SJCRH30 (cell line): Measurements from ENCODE around the gene TNIP1. TPM values are rescaled to one million over a fixed set of nuclear protein-coding genes. Genes with fewer than 3 reads are reported as not detected.

Experiments used
- DNase-seq, 2 experiments: peaks; one replicate each; pipeline ENCODE4 v3.0.0-alpha.2; 2015 to 2020
- H3K27ac ChIP-seq: fragments of 250-450 bp; sonication (Bioruptor Pico); 2 replicates; pipeline ENCODE4 v1.5.1; 2020; ENCODE audit warnings: mild to moderate bottlenecking, moderate library complexity
- H3K27me3 ChIP-seq: fragments of 250-450 bp; sonication (Bioruptor Pico); 2 replicates; pipeline ENCODE4 v1.5.1; 2020; ENCODE audit warnings: mild to moderate bottlenecking, moderate library complexity
- H3K36me3 ChIP-seq: fragments of 250-450 bp; sonication (Bioruptor Pico); 2 replicates; pipeline ENCODE4 v1.5.1; 2020; ENCODE audit warnings: mild to moderate bottlenecking, moderate library complexity
- H3K4me1 ChIP-seq: fragments of 250-450 bp; sonication (Bioruptor Pico); 2 replicates; pipeline ENCODE4 v1.5.1; 2020; ENCODE audit warnings: mild to moderate bottlenecking, moderate library complexity
- H3K4me3 ChIP-seq: fragments of 250-450 bp; sonication (Bioruptor Pico); 2 replicates; pipeline ENCODE4 v1.5.1; 2020; ENCODE audit warnings: mild to moderate bottlenecking, moderate library complexity
- H3K9me3 ChIP-seq: fragments of 250-450 bp; sonication (Bioruptor Pico); replicated peaks from 2 replicates; pipeline ENCODE4 v1.5.1; 2020; ENCODE audit warnings: mild to moderate bottlenecking, moderate library complexity
- total RNA-seq: library from RNA; depleted of rRNA; stranded (reverse); fragments of >200 nt; shearing (Covaris generic); gene quantifications from 2 replicates; pipeline ENCODE4 v1.2.3, GENCODE V29; 2014

TNIP1 gene
- total RNA-seq, 1 experiment from 2014 or later: 56.3 TPM

DNA sequence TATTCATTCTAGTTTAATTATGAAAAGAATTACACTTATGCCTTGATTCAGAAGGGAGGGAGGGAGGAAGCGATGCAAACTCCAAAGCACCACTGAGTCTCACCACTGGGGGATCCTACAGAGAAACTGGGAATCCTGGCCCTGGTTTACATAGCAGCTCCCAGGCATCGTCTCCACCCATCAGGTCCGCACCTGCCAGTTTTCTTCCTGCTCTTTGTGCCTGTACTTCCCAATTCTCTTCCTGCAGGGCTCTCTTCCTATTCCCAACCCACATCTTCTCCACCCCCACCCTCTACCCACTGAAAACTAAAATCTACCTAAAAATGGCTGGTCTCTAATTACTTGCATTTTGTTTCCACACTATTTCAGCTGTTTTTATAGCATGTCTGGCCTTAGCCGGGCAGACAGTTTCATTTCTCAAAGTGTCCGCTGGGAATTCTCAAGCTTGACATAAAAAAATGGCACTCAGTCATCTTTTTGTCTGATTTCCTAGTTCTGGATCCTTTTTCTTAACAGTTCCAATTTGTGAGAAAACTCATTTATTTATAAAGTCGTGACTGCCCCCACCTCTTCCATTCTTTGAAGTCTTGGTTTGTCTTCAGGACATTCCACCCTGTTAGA, 1.6 kb upstream of the TNIP1 start:
- no peaks in the 10 kb centered on the region for H3K36me3 ChIP-seq
- no peaks in the 10 kb centered on the region for H3K9me3 ChIP-seq
- DNase-seq: peak; percentile 70 to 83
- peak overlapping the region; percentile 84 for H3K27ac ChIP-seq
- no peaks in the 10 kb centered on the region for H3K27me3 ChIP-seq
- no peak overlapping the region; the same call in 1 of the 2 replicates for H3K4me3 ChIP-seq
- peaks cover 44% of the 10 kb centered on the region for H3K4me1 ChIP-seq

GRCh38 chr5:151081431-151082281, 822 bp upstream of the TNIP1 start:
- peak overlapping the region; percentile 84 for H3K27ac ChIP-seq
- no peaks in the 10 kb centered on the region for H3K27me3 ChIP-seq
- peaks cover 36% of the 10 kb centered on the region for H3K4me1 ChIP-seq
- H3K36me3 ChIP-seq: no peaks in the 10 kb centered on the region
- DNase-seq: no peak
- peak overlapping the region; percentile 82 for H3K4me3 ChIP-seq
- no peaks in the 10 kb centered on the region for H3K9me3 ChIP-seq

GRCh38 chr5:151079838-151080612, 809 bp downstream of the TNIP1 start:
- H3K4me3 ChIP-seq: peak overlapping the region; percentile 82
- peak overlapping the region; percentile 84 for H3K27ac ChIP-seq
- peaks cover 26% of the 10 kb centered on the region for H3K4me1 ChIP-seq
- no peak for DNase-seq
- H3K9me3 ChIP-seq: no peaks in the 10 kb centered on the region
- no peaks in the 10 kb centered on the region for H3K27me3 ChIP-seq
- H3K36me3 ChIP-seq: no peaks in the 10 kb centered on the region

- H3K27ac ChIP-seq: no peak overlapping the region
- H3K36me3 ChIP-seq: no peaks in the 10 kb centered on the region
- DNase-seq: no peak
- no peaks in the 10 kb centered on the region for H3K27me3 ChIP-seq
- H3K4me3 ChIP-seq: no peak overlapping the region
- H3K9me3 ChIP-seq: no peaks in the 10 kb centered on the region
- peaks cover 22% of the 10 kb centered on the region for H3K4me1 ChIP-seq
These were observed 2.2 kb downstream of the TNIP1 start for GRCh38 chr5:151078490-151079262.

- no peak for DNase-seq
- H3K27me3 ChIP-seq: no peaks in the 10 kb centered on the region
- H3K4me1 ChIP-seq: peaks cover 17% of the 10 kb centered on the region
- no peak overlapping the region for H3K27ac ChIP-seq
- 0 out of 2 replicates have a peak, but pooled peaks cover 5% of the 10 kb centered on the region for H3K36me3 ChIP-seq
- no peaks in the 10 kb centered on the region for H3K9me3 ChIP-seq
- no peak overlapping the region for H3K4me3 ChIP-seq
These were observed 2.9 kb downstream of the TNIP1 start for GRCh38 chr5:151077967-151078366.

DNA sequence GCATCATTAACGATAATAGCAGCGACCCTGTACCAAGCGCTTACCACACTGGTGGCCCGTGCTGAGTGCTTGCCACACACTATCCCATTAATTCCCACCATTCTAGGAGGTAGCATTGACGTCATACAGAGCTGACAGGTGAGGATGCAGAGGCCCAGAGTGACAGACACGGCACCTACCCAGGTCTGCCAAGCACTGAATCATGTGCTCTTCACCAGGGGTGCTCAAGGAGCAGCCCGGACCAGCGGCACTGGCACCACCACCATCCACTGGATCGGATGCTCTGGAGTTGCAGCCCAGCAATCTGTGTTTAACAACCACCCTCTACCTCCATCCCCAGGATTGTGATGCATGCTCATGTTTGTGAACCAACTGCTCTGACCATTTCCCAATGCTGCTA, 3.4 kb downstream of the TNIP1 start:
- Histone ChIP-seq H3K36me3 (0 out of 2 replicates have a peak, but pooled peaks cover 5% of the 10 kb centered on the region), H3K9me3 (no peaks in the 10 kb centered on the region), H3K4me1 (peaks cover 11% of the 10 kb centered on the region), H3K27me3 (no peaks in the 10 kb centered on the region), H3K4me3 (no peak overlapping the region), H3K27ac (no peak overlapping the region)
- no peak for DNase-seq

- Histone ChIP-seq H3K4me1 (peaks cover 3% of the 10 kb centered on the region; the same call in 1 of the 2 replicates), H3K27ac (no peak overlapping the region), H3K4me3 (no peak overlapping the region), H3K36me3 (0 out of 2 replicates have a peak, but pooled peaks cover 5% of the 10 kb centered on the region), H3K27me3 (no peaks in the 10 kb centered on the region), H3K9me3 (no peaks in the 10 kb centered on the region)
- no peak for DNase-seq
These were observed 4.2 kb downstream of the TNIP1 start for GRCh38 chr5:151076616-151077015.

DNA sequence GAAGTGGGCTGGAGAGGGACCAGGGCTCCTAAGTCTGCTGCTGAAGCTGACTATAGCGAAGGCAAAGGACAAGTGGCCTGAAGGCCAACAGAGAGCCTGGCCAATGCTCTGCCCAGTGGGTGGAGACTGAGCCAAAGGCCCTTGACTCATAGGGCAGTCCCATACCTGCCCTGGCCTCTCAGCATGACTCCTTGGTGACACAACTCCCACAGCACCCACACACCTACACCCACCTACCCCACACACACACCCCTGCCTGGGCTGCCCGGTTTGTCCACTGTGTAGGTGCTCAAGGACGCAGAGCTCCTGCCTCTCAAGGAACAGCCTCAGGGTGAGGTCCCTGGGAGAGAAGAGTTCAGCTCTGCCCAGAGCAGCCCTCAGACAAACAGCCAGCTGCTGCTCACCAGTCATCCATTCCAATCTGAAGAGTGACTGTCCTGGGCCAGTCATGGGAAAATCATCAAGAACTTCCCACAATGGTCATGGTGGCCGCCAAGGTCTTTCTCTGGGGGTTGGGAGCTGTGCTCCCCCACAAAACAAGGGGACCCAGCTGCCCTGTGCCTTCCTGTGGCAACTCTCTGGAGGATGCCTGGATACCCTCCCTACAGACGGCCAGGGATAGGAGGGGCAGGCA, 5.0 kb downstream of the TNIP1 start:
- H3K4me1 ChIP-seq: 0 out of 2 replicates have a peak, but pooled peaks cover 3% of the 10 kb centered on the region
- no peaks in the 10 kb centered on the region for H3K27me3 ChIP-seq
- no peaks in the 10 kb centered on the region for H3K9me3 ChIP-seq
- no peak overlapping the region for H3K27ac ChIP-seq
- 0 out of 2 replicates have a peak, but pooled peaks cover 5% of the 10 kb centered on the region for H3K36me3 ChIP-seq
- no peak for DNase-seq
- H3K4me3 ChIP-seq: no peak overlapping the region

GRCh38 chr5:151074557-151074956, 6.3 kb downstream of the TNIP1 start:
- no peak overlapping the region for H3K27ac ChIP-seq
- no peak for DNase-seq
- no peak overlapping the region for H3K4me3 ChIP-seq
- 0 out of 2 replicates have a peak, but pooled peaks cover 5% of the 10 kb centered on the region for H3K36me3 ChIP-seq
- no peaks in the 10 kb centered on the region for H3K27me3 ChIP-seq
- peaks cover 10% of the 10 kb centered on the region for H3K4me1 ChIP-seq
- no peaks in the 10 kb centered on the region for H3K9me3 ChIP-seq

DNA sequence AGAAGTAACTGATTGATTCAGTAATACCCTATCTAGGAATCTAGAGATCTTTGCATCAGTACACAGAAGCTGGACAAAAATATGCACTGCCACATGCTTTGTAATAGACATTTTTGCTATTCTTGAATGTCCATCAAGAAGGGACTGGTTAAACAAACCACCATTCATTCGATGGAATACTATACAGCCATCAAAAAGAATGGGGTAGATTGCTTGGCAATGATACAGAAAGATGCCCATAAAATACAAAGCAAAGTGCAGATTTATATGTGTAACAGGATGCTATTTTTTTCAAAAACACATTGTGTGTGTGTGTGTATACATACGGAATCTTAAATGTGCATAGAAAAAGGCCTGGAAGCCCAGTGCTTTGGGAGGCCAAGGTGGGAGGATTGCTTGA, 7.6 kb downstream of the TNIP1 start:
- H3K36me3 ChIP-seq: 0 out of 2 replicates have a peak, but pooled peaks cover 5% of the 10 kb centered on the region
- H3K27ac ChIP-seq: no peak overlapping the region
- H3K9me3 ChIP-seq: no peaks in the 10 kb centered on the region
- no peak for DNase-seq
- peaks cover 22% of the 10 kb centered on the region for H3K4me1 ChIP-seq
- no peaks in the 10 kb centered on the region for H3K27me3 ChIP-seq
- no peak overlapping the region for H3K4me3 ChIP-seq

GRCh38 chr5:151072630-151073025, 8.2 kb downstream of the TNIP1 start:
- no peak overlapping the region for H3K27ac ChIP-seq
- no peak for DNase-seq

GRCh38 chr5:151071848-151072629, 8.8 kb downstream of the TNIP1 start:
- Histone ChIP-seq H3K9me3 (no peaks in the 10 kb centered on the region), H3K4me3 (no peak overlapping the region), H3K27ac (no peak overlapping the region), H3K4me1 (peaks cover 24% of the 10 kb centered on the region), H3K27me3 (no peaks in the 10 kb centered on the region), H3K36me3 (0 out of 2 replicates have a peak, but pooled peaks cover 5% of the 10 kb centered on the region)
- no peak for DNase-seq

More at GRCh38 chr5:151072630-151073025, 8.2 kb downstream of the TNIP1 start:
- H3K4me1 ChIP-seq: peaks cover 24% of the 10 kb centered on the region
- no peaks in the 10 kb centered on the region for H3K9me3 ChIP-seq
- 0 out of 2 replicates have a peak, but pooled peaks cover 5% of the 10 kb centered on the region for H3K36me3 ChIP-seq
- H3K4me3 ChIP-seq: no peak overlapping the region
- H3K27me3 ChIP-seq: no peaks in the 10 kb centered on the region

- no peak overlapping the region for H3K27ac ChIP-seq
- H3K27me3 ChIP-seq: no peaks in the 10 kb centered on the region
- H3K4me1 ChIP-seq: peaks cover 24% of the 10 kb centered on the region
- no peaks in the 10 kb centered on the region for H3K9me3 ChIP-seq
- H3K36me3 ChIP-seq: 0 out of 2 replicates have a peak, but pooled peaks cover 5% of the 10 kb centered on the region
- DNase-seq: no peak
- no peak overlapping the region for H3K4me3 ChIP-seq
These were observed 9.8 kb downstream of the TNIP1 start for GRCh38 chr5:151071021-151071420.
